Measurements from ENCODE around the gene SAFB. TPM values are rescaled to one million over a fixed set of nuclear protein-coding genes. Genes with fewer than 3 reads are reported as not detected.
A peak's percentile ranks its signal among the peaks of the same experiment; 100 is the strongest.

SAFB gene
- total and polyA plus RNA-seq, 5 donors from 2014 or later = 36.9 to 204 (median 54.9) TPM

GRCh38 chr19:5690125-5690954 lies 67.5 kb downstream of the SAFB start, which contains the start of gene RPL36:
Gene RPL36, plus strand, starts transcription at chr19:5690295. Its CDS starts 213 bp downstream, at chr19:5690508.
- H3K36me3 Mint-ChIP-seq = peaks cover 8% of the 10 kb centered on the region
- Histone ChIP-seq H3K4me3 (ENCODE audit: low read depth, low read length) (peak within 1 kb of the TSS; percentile 65), H3K36me3 (ENCODE audit: control insufficient read depth, insufficient read depth, low read length) (peaks cover 31% of the 10 kb centered on the region), H3K4me1 (ENCODE audit: control insufficient read depth, insufficient read depth, low read length, poor library complexity, severe bottlenecking) (peaks cover 36% of the 10 kb centered on the region), H3K27me3 (ENCODE audit: control insufficient read depth, insufficient read depth, low read length) (no peaks in the 10 kb centered on the region), H3K9me3 (ENCODE audit: control insufficient read depth in 2 of 2, low read length in 2 of 2) (no peaks in the 10 kb centered on the region), H3K27ac (ENCODE audit: insufficient read depth, low read length, poor library complexity, severe bottlenecking) (peak within 1 kb of the TSS; percentile 91)
- H3K4me1 Mint-ChIP-seq = peaks cover 0 to 55% (median 16%) of the 10 kb centered on the region in 4 donors
- DNase-seq = peak; percentile 96 to 98 (median 97)
- H3K4me3 Mint-ChIP-seq = peak within 1 kb of the TSS; percentile 85 to 96 (median 94)
- peak; percentile 68 to 71 for ATAC-seq (ENCODE audit: low read depth in 2 of 2)
- H3K27me3 Mint-ChIP-seq = peaks cover 10% of the 10 kb centered on the region
- H3K9me3 Mint-ChIP-seq = peaks cover 0 to 2% (median 0%) of the 10 kb centered on the region in 7 donors
- H3K27ac Mint-ChIP-seq = peak within 1 kb of the TSS; percentile 95 to 98 (median 97)

DNA sequence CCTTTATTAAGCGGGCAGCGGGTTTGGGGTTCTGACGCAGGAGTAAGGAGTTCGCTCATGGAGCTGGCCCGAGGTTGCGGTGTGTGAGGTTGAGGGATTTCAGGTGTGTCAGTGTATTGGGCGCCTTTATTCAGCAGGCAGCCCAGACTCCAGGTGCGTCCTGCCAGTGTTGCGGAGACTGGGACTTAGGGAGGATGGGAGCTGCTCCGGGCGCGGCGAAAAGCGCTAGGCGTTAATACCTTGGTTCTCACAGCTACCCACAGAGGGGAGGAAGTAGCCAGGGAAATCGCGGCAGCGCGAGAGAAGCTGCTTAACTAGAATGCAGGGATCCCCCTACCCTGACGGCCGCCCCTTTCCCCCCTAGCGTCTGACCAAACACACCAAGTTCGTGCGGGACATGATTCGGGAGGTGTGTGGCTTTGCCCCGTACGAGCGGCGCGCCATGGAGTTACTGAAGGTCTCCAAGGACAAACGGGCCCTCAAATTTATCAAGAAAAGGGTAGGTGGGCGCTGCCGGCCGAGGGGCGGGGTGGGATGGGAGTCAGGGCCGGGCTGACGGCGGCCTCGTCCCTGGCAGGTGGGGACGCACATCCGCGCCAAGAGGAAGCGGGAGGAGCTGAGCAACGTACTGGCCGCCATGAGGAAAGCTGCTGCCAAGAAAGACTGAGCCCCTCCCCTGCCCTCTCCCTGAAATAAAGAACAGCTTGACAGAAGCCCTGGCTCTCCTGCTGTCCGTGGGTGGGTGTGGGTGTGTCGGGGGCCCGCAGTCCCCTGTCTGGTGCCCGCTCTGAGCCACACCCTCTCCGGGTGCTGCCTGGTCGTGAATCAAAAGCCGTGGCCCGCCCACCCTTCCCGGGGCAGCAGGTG lies 68.3 kb downstream of the SAFB start:
- ATAC-seq (ENCODE audit: low read depth in 2 of 2) = no peak
- peaks cover 8% of the 10 kb centered on the region for H3K36me3 Mint-ChIP-seq

GRCh38 chr19:5691822-5692722 lies 69.2 kb downstream of the SAFB start:
- peaks cover 0 to 45% (median 16%) of the 10 kb centered on the region in 4 donors for H3K4me1 Mint-ChIP-seq
- DNase-seq = no peak
- H3K27ac ChIP-seq (ENCODE audit: insufficient read depth, low read length, poor library complexity, severe bottlenecking) = peak overlapping the region; percentile 91
- H3K9me3 ChIP-seq (ENCODE audit: control insufficient read depth in 2 of 2, low read length in 2 of 2) = no peaks in the 10 kb centered on the region
- peak overlapping the region; percentile 85 to 96 (median 94) for H3K4me3 Mint-ChIP-seq
- ATAC-seq (ENCODE audit: low read depth in 2 of 2) = no peak
- H3K27ac Mint-ChIP-seq = peak overlapping the region in 2 of 3 donors; percentile 84 to 86
- H3K4me3 ChIP-seq (ENCODE audit: low read depth, low read length) = no peak overlapping the region
- peaks cover 0 to 2% (median 0%) of the 10 kb centered on the region in 7 donors for H3K9me3 Mint-ChIP-seq
- no peaks in the 10 kb centered on the region for H3K27me3 ChIP-seq (ENCODE audit: control insufficient read depth, insufficient read depth, low read length)
- H3K36me3 Mint-ChIP-seq = peaks cover 8% of the 10 kb centered on the region
- peaks cover 26% of the 10 kb centered on the region for H3K4me1 ChIP-seq (ENCODE audit: control insufficient read depth, insufficient read depth, low read length, poor library complexity, severe bottlenecking)
- H3K27me3 Mint-ChIP-seq = peaks cover 10% of the 10 kb centered on the region
- peaks cover 47% of the 10 kb centered on the region for H3K36me3 ChIP-seq (ENCODE audit: control insufficient read depth, insufficient read depth, low read length)

More for the DNA sequence above, 68.3 kb downstream of the SAFB start:
- Histone ChIP-seq H3K27me3 (ENCODE audit: control insufficient read depth, insufficient read depth, low read length) (no peaks in the 10 kb centered on the region), H3K4me1 (ENCODE audit: control insufficient read depth, insufficient read depth, low read length, poor library complexity, severe bottlenecking) (peaks cover 34% of the 10 kb centered on the region), H3K36me3 (ENCODE audit: control insufficient read depth, insufficient read depth, low read length) (peaks cover 39% of the 10 kb centered on the region), H3K4me3 (ENCODE audit: low read depth, low read length) (peak overlapping the region; percentile 65), H3K9me3 (ENCODE audit: control insufficient read depth in 2 of 2, low read length in 2 of 2) (no peaks in the 10 kb centered on the region), H3K27ac (ENCODE audit: insufficient read depth, low read length, poor library complexity, severe bottlenecking) (peak overlapping the region; percentile 91)
- Mint-ChIP-seq H3K4me3 (peak overlapping the region; percentile 85 to 96 (median 94)), H3K9me3 (peaks cover 0 to 2% (median 0%) of the 10 kb centered on the region in 7 donors), H3K27ac (peak overlapping the region; percentile 95 to 98 (median 97)), H3K27me3 (peaks cover 10% of the 10 kb centered on the region), H3K4me1 (peaks cover 0 to 49% (median 16%) of the 10 kb centered on the region in 4 donors)
- DNase-seq = peak in 2 of 3 donors; percentile 43 to 51

DNA sequence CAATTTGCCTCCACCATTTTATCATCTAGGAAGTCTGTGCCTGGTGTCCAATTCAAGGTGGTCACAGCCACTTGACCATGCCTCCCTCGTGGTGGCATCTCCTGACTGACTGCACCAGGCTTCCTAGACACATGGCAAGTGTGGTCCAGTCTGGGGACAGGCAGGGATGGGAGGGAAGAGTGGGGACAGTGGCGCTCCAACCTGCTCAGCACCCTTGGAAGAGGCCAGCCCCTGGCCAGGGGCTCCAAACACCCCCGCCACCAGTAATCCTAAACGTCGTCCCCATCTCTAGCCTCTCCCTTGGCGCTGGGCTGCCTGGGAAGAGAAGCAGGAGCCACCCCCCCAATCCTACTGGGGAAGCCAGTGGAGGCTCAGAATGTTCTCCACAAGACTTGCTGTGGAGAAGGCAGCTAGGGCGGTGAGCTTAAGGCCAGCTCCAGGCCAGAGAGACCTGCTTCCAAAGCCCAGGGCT lies 69.9 kb downstream of the SAFB start:
- peaks cover 0 to 45% (median 16%) of the 10 kb centered on the region in 4 donors for H3K4me1 Mint-ChIP-seq
- Histone ChIP-seq H3K4me1 (ENCODE audit: control insufficient read depth, insufficient read depth, low read length, poor library complexity, severe bottlenecking) (peaks cover 19% of the 10 kb centered on the region), H3K4me3 (ENCODE audit: low read depth, low read length) (no peak overlapping the region), H3K9me3 (ENCODE audit: control insufficient read depth in 2 of 2, low read length in 2 of 2) (no peaks in the 10 kb centered on the region), H3K27ac (ENCODE audit: insufficient read depth, low read length, poor library complexity, severe bottlenecking) (peak overlapping the region; percentile 91), H3K27me3 (ENCODE audit: control insufficient read depth, insufficient read depth, low read length) (no peaks in the 10 kb centered on the region), H3K36me3 (ENCODE audit: control insufficient read depth, insufficient read depth, low read length) (peaks cover 49% of the 10 kb centered on the region)
- H3K9me3 Mint-ChIP-seq = peaks cover 0 to 2% (median 0%) of the 10 kb centered on the region in 7 donors
- DNase-seq (no peak), ATAC-seq (ENCODE audit: low read depth in 2 of 2) (no peak)
- peak overlapping the region in 2 of 3 donors; percentile 55 to 84 for H3K27ac Mint-ChIP-seq
- H3K27me3 Mint-ChIP-seq = peaks cover 10% of the 10 kb centered on the region
- peaks cover 8% of the 10 kb centered on the region for H3K36me3 Mint-ChIP-seq
- H3K4me3 Mint-ChIP-seq = peak overlapping the region; percentile 85 to 96 (median 94)

DNA sequence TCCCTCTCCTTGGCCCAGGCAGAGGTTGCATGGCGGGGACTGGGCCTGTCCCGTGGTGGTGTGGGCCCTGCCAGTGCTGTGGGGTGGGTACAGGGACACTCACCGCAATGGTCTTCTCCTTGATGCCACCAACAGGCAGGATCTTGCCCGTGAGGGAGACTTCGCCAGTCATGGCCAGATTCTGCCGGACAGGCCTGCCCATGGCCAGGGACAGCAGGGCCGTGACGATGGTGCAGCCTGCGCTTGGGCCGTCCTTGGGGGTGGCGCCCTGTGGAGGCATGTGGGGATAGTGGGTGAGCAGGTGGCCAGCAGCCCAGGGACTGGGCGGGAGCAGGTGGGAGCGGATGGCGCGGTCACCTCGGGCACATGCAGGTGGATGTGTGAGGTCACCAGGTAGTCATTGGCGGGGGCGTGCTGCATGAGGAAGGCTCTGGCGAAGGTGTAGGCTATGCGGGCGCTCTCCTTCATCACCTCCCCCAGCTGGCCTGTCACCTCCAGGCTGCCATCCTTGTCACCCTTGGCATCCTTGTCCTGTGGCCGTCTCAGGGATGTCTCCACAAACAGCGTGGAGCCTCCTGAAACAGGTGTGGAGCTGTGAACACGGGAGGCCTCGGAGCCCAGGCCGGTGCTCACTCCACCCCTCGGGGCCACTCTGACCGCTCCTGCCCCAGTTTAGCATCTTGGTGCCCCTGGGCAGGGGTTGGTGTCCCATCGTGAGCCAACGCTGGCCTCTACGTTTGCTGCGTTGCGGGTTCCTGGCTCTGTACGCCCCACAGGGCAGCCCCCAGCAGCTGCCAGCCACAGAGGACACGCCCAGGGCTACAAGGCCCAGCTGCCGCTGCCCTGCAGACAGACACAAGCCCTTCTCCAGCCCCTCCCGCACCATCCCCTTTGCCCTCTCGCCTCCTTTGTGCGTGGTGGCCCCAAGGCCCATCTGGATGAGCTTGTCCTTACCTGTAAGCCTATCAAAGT lies 70.6 kb downstream of the SAFB start:
- Mint-ChIP-seq H3K27ac (no peak overlapping the region), H3K9me3 (peaks cover 0 to 2% (median 0%) of the 10 kb centered on the region in 7 donors), H3K4me1 (peaks cover 0 to 39% (median 13%) of the 10 kb centered on the region in 4 donors), H3K27me3 (peaks cover 10% of the 10 kb centered on the region), H3K4me3 (peak overlapping the region in 1 of 4 donors; percentile 35), H3K36me3 (peaks cover 8% of the 10 kb centered on the region)
- H3K27ac ChIP-seq (ENCODE audit: insufficient read depth, low read length, poor library complexity, severe bottlenecking) = no peak overlapping the region
- peaks cover 49% of the 10 kb centered on the region for H3K36me3 ChIP-seq (ENCODE audit: control insufficient read depth, insufficient read depth, low read length)
- no peak overlapping the region for H3K4me3 ChIP-seq (ENCODE audit: low read depth, low read length)
- peaks cover 18% of the 10 kb centered on the region for H3K4me1 ChIP-seq (ENCODE audit: control insufficient read depth, insufficient read depth, low read length, poor library complexity, severe bottlenecking)
- no peaks in the 10 kb centered on the region for H3K9me3 ChIP-seq (ENCODE audit: control insufficient read depth in 2 of 2, low read length in 2 of 2)
- ATAC-seq (ENCODE audit: low read depth in 2 of 2) (no peak), DNase-seq (no peak)
- H3K27me3 ChIP-seq (ENCODE audit: control insufficient read depth, insufficient read depth, low read length) = no peaks in the 10 kb centered on the region

DNA sequence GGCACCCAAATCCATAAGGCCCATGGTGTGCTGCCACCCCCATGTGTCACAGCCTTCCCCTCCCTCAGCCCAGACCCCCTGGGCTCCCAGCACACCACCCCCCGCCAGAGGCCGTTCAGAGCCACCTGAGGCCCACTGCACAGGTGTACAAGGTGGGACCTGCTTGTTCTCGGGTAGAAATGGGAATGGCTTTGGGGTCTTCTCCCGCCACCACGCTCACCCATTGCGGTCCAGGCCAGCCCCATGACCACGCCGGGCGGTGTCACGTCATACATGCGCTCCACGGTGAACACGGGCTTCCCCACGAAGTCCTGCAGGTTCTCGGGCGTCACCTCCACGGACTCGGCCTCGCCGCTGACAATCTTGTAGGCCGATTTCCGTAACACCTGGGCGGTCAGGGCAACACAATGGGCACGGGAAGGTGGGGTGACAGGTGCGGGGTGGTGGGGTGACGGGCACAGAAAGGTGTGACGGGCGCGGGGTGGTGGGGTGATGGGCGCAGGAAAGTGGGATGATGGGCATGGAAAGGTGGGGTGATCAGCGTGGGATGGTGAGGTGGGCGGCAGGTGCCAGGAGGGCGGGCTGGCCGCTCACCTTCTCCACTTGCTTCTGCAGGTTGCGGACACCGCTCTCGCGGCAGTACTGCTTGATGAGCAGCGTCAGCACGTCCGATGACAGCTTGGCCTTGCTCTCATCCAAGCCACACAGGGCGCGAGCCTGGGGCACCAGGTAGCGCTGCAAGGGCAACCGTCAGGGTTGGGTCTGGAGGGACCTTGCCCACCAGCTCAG lies 71.5 kb downstream of the SAFB start:
- no peak overlapping the region for H3K27ac Mint-ChIP-seq
- Histone ChIP-seq H3K4me1 (ENCODE audit: control insufficient read depth, insufficient read depth, low read length, poor library complexity, severe bottlenecking) (peaks cover 18% of the 10 kb centered on the region), H3K9me3 (ENCODE audit: control insufficient read depth in 2 of 2, low read length in 2 of 2) (no peaks in the 10 kb centered on the region), H3K27ac (ENCODE audit: insufficient read depth, low read length, poor library complexity, severe bottlenecking) (no peak overlapping the region), H3K36me3 (ENCODE audit: control insufficient read depth, insufficient read depth, low read length) (peaks cover 57% of the 10 kb centered on the region), H3K27me3 (ENCODE audit: control insufficient read depth, insufficient read depth, low read length) (no peaks in the 10 kb centered on the region), H3K4me3 (ENCODE audit: low read depth, low read length) (no peak overlapping the region)
- peaks cover 0 to 36% (median 13%) of the 10 kb centered on the region in 4 donors for H3K4me1 Mint-ChIP-seq
- ATAC-seq (ENCODE audit: low read depth in 2 of 2) (no peak), DNase-seq (no peak)
- peaks cover 10% of the 10 kb centered on the region for H3K27me3 Mint-ChIP-seq
- H3K9me3 Mint-ChIP-seq = peaks cover 0 to 2% (median 0%) of the 10 kb centered on the region in 7 donors
- peaks cover 8% of the 10 kb centered on the region for H3K36me3 Mint-ChIP-seq
- H3K4me3 Mint-ChIP-seq = peak overlapping the region in 3 of 4 donors; percentile 27 to 65 (median 35)

All from CD4-positive, CD25-positive, alpha-beta regulatory T cell (primary cell).